SH-SY5Y (cell line): ENCODE results near the gene AKT3.

Source experiments
- GATA2 ChIP-seq: IDR thresholded peaks from 2 replicates; pipeline ENCODE4 v1.6.1; 2011; ENCODE audit warnings: mild to moderate bottlenecking, low read depth, low read length
- GATA3 ChIP-seq: IDR thresholded peaks from 2 replicates; pipeline ENCODE4 v1.6.1; 2011; ENCODE audit warnings: low read depth, mild to moderate bottlenecking, low read length, moderate library complexity

- TF ChIP-seq GATA2 (no peak), GATA3 (no peak)
Observed at GRCh38 chr1:243719476-243719875, 130.6 kb downstream of the AKT3 start.
